ENCODE results near the gene ARSJ.

The ARSJ gene

GRCh38 chr4:113982181-113982580, 2.7 kb upstream of the ARSJ start:
- Histone ChIP-seq H3K4me2 (ENCODE audit: low read depth, low read length, poor library complexity, severe bottlenecking) (no peak overlapping the region), H3F3A (ENCODE audit: low read depth) (no peaks in the 10 kb centered on the region), H3K9ac (ENCODE audit: low read depth, low read length, poor library complexity, severe bottlenecking) (no peak overlapping the region), H3K36me3 (ENCODE audit: insufficient read depth, low read length) (no peaks in the 10 kb centered on the region), H3K27me3 (ENCODE audit: insufficient read depth, low read length, poor library complexity, severe bottlenecking) (no peaks in the 10 kb centered on the region), H3K4me1 (ENCODE audit: insufficient read depth, low read length, poor library complexity, severe bottlenecking) (no peaks in the 10 kb centered on the region), H3K79me2 (ENCODE audit: insufficient read depth, low read length) (no peaks in the 10 kb centered on the region), H4K20me1 (ENCODE audit: insufficient read depth, low read length, poor library complexity, severe bottlenecking) (no peaks in the 10 kb centered on the region), H2AFZ (ENCODE audit: low read length) (no peak overlapping the region), H3K9me2 (replicated peaks; ENCODE audit: low read depth, low read length) (no peaks in the 10 kb centered on the region), H3K9me3 (ENCODE audit: insufficient read depth, low read depth, low read length) (peaks cover 8% of the 10 kb centered on the region; the same call in 1 of the 2 replicates), H3K4me3 (ENCODE audit: low read length, poor library complexity, severe bottlenecking) (no peak overlapping the region)
- TF ChIP-seq EZH2phosphoT487 (IDR thresholded peaks at IDR 0.05; ENCODE audit: borderline replicate concordance) = no peak
- no peak for TF ChIP-seq CTCF (conservative IDR thresholded peaks at IDR 0.05; ENCODE audit: low read length)

GRCh38 chr4:113981591-113981990, 2.1 kb upstream of the ARSJ start:
- H3K4me2 ChIP-seq (ENCODE audit: low read depth, low read length, poor library complexity, severe bottlenecking) = no peak overlapping the region
- no peaks in the 10 kb centered on the region for H3F3A ChIP-seq (ENCODE audit: low read depth)
- H2AFZ ChIP-seq (ENCODE audit: low read length) = no peak overlapping the region
- H3K4me1 ChIP-seq (ENCODE audit: insufficient read depth, low read length, poor library complexity, severe bottlenecking) = peaks cover 3% of the 10 kb centered on the region
- no peaks in the 10 kb centered on the region for H4K20me1 ChIP-seq (ENCODE audit: insufficient read depth, low read length, poor library complexity, severe bottlenecking)
- H3K9me2 ChIP-seq (replicated peaks; ENCODE audit: low read depth, low read length) = no peaks in the 10 kb centered on the region
- H3K9me3 ChIP-seq (ENCODE audit: insufficient read depth, low read depth, low read length) = peaks cover 8% of the 10 kb centered on the region; the same call in 1 of the 2 replicates
- no peaks in the 10 kb centered on the region for H3K79me2 ChIP-seq (ENCODE audit: insufficient read depth, low read length)
- no peak overlapping the region for H3K4me3 ChIP-seq (ENCODE audit: low read length, poor library complexity, severe bottlenecking)
- H3K27me3 ChIP-seq (ENCODE audit: insufficient read depth, low read length, poor library complexity, severe bottlenecking) = no peaks in the 10 kb centered on the region
- no peak overlapping the region for H3K9ac ChIP-seq (ENCODE audit: low read depth, low read length, poor library complexity, severe bottlenecking)
- no peaks in the 10 kb centered on the region for H3K36me3 ChIP-seq (ENCODE audit: insufficient read depth, low read length)
- no peak for TF ChIP-seq EZH2phosphoT487 (IDR thresholded peaks at IDR 0.05; ENCODE audit: borderline replicate concordance)
- no peak for TF ChIP-seq CTCF (conservative IDR thresholded peaks at IDR 0.05; ENCODE audit: low read length)

GRCh38 chr4:113979905-113980615, 613 bp upstream of the ARSJ start:
- H3K4me1 ChIP-seq (ENCODE audit: insufficient read depth, low read length, poor library complexity, severe bottlenecking) = peaks cover 10% of the 10 kb centered on the region
- no peaks in the 10 kb centered on the region for H4K20me1 ChIP-seq (ENCODE audit: insufficient read depth, low read length, poor library complexity, severe bottlenecking)
- H3K4me2 ChIP-seq (ENCODE audit: low read depth, low read length, poor library complexity, severe bottlenecking) = no peak overlapping the region
- peaks cover 8% of the 10 kb centered on the region; the same call in 1 of the 2 replicates for H3K9me3 ChIP-seq (ENCODE audit: insufficient read depth, low read depth, low read length)
- H3K79me2 ChIP-seq (ENCODE audit: insufficient read depth, low read length) = no peaks in the 10 kb centered on the region
- H3K27me3 ChIP-seq (ENCODE audit: insufficient read depth, low read length, poor library complexity, severe bottlenecking) = no peaks in the 10 kb centered on the region
- no peak overlapping the region for H3K9ac ChIP-seq (ENCODE audit: low read depth, low read length, poor library complexity, severe bottlenecking)
- H2AFZ ChIP-seq (ENCODE audit: low read length) = no peak overlapping the region
- no peaks in the 10 kb centered on the region for H3K36me3 ChIP-seq (ENCODE audit: insufficient read depth, low read length)
- H3K4me3 ChIP-seq (ENCODE audit: low read length, poor library complexity, severe bottlenecking) = no peak overlapping the region
- TF ChIP-seq EZH2phosphoT487 (IDR thresholded peaks at IDR 0.05; ENCODE audit: borderline replicate concordance) (no peak), CTCF (conservative IDR thresholded peaks at IDR 0.05; ENCODE audit: low read length) (no peak)
- H3F3A ChIP-seq (ENCODE audit: low read depth) = no peaks in the 10 kb centered on the region
- no peaks in the 10 kb centered on the region for H3K9me2 ChIP-seq (replicated peaks; ENCODE audit: low read depth, low read length)
